Stimulated activated CD4-positive, alpha-beta T cell treated with anti-CD3 and anti-CD28 coated beads, Interleukin-4, amount 100 ng/mL, for 4 hours (primary cell): Measurements from ENCODE around the gene TAF13.

ENCODE experiments used
- DNase-seq, 2 experiments: peaks; one replicate each; pipeline ENCODE4 v3.0.0-alpha.2; 2020

The TAF13 gene, protein sequence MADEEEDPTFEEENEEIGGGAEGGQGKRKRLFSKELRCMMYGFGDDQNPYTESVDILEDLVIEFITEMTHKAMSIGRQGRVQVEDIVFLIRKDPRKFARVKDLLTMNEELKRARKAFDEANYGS

DNA sequence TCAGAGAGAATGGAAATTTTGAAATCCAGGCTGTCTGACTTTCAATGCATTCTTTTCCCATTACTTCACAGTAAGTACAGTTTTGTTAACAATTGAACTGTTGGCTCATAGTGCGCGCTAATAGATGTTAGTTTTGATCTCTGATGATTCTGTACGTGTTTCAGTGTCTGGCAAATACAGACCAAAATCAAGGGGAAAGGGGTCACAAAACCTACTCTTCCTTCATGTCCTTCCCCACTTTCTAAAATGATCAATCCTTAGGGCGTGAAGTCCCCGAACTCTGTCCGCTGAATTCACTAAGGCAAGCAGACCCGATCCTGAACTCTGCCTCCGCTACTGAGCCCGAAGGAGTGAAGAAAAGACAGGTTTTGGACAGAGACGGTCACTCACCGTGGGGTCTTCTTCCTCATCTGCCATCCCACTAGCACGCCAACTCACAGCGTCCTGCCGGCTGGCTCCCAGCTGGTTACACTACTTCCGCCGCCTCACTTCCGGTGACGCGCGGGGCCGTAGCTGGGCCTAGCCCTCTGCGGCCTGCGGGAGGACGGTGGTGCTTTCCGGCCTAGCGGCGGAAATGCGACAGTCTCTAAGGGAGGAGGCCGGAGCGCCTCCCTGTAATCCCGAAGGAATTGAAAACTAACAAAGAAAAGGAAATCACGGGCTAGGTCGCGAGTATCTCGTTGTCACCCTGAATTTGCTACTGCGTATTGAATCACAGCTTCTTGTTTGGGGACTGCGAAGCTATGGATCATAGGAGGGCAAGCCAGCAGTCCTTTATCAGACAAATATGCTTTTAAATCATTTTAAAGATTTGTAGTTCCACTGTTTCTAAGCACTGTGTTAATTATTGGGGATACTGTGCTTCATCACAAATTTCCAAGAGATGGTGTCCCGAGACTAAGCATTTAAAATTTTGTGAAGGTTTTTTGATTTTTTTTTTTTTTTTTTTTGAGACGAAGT, at the start of gene TAF13:
Gene TAF13 (minus strand): TSS at position 473 of the 960 bp plus-strand sequence. CDS start 56 bp downstream, at position 417.
- DNase-seq = peak; percentile 81 to 83

- no peak for DNase-seq
These were observed 44.6 kb upstream of the TAF13 start for GRCh38 chr1:109120356-109120755.

DNA sequence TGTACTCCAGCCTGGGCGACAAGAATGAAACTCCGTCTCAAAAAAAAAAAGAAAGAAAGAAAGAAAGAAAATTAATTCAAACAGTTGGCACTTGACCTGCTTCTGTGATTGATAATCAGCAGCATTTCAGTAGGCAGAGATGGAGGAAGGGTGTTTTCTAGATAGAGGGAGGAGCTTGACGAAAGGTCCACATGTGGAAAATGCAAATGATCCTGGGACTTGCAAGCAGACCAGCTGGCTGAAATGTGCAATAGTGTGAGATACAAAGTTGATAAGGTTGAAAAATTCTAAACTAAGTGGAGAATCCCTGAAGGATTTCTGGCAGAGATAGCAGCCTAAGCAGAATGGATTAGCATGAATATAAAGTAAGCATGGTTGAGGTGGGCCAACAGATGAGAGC, 42.3 kb upstream of the TAF13 start:
- no peak for DNase-seq

GRCh38 chr1:109116286-109116685, 40.5 kb upstream of the TAF13 start:
- DNase-seq = no peak

DNA sequence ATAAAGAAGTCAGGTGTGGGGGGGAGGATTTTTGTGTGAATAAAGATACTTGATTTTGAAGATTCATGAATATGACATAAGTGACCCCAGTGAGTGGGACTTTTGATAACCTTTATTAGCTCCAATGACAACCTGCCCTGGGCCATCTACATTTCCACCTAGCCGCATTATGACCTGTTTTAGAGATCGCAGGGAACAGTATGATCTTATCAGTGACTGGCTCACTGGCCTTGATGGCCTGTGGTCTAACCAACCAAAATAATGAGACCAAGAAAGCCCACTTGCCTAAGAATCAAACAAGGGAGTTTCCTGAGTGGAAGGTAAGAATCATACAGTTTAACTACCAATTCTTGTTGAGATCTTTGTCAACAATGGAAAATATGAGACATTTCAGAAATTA, 39.9 kb upstream of the TAF13 start:
- DNase-seq = no peak

GRCh38 chr1:109114342-109114674, 38.5 kb upstream of the TAF13 start:
- DNase-seq = no peak

DNA sequence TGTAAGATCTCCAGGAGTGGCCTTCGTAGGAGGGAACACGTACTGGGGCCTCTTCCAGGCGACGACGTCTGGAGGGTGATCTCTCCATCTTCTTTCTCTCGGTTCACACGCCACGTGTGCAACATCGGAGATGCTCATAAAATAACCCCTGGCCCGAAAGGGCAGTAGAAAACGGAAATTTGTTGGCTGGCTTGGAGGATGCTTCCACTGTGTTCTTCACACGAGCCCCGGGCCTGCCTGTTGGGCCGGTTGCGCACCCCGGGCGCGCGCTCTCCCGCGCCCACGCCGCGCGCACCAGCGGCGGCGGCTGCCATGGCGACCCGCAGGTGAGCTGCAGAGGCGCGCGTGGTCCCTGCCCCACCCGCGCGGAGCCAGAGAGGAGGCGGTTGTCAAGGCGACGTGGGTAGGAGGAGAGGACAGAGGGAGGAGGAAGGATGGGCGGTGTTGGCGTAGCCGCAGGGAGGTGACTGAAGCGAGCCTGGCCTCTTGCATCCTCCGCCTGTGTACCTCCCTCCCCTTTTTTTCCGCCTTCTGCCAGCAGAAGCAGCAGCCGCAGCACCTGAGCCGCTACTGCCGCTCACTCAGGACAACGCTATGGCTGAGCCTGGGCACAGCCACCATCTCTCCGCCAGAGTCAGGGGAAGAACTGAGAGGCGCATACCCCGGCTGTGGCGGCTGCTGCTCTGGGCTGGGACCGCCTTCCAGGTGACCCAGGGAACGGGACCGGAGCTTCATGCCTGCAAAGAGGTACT, 38.0 kb upstream of the TAF13 start, which contains the start of gene ELAPOR1:
Gene ELAPOR1 (plus strand): TSS at position 526 of the 752 bp plus-strand sequence. CDS start 69 bp downstream, at position 595.
- peak; percentile 75 to 98 for DNase-seq

- peak; percentile 83 to 86 for DNase-seq
These were observed 37.0 kb upstream of the TAF13 start for GRCh38 chr1:109112652-109113285.

GRCh38 chr1:109112056-109112651, 36.4 kb upstream of the TAF13 start:
- no peak for DNase-seq

- no peak for DNase-seq
These were observed 35.7 kb upstream of the TAF13 start for GRCh38 chr1:109111386-109112055.

DNA sequence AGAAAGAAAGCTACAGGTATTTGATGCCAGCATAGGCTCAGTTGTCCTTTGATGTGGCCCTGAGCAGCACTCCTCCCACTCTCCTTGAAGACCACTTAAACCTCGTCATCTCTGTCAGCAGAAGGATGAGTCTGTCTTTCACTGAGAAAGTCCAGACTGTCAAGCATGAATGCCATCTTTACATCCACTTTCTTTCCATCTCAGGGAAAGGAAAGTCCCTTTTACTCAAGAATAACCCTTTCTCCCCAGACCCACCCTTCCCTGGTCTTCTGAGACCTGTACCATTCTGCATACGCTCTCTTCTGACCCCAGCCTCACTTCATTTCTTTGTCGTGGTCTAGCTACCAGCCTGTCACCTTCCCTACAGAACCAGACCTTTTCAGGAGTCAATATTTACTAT, 34.1 kb upstream of the TAF13 start:
- DNase-seq = no peak

DNA sequence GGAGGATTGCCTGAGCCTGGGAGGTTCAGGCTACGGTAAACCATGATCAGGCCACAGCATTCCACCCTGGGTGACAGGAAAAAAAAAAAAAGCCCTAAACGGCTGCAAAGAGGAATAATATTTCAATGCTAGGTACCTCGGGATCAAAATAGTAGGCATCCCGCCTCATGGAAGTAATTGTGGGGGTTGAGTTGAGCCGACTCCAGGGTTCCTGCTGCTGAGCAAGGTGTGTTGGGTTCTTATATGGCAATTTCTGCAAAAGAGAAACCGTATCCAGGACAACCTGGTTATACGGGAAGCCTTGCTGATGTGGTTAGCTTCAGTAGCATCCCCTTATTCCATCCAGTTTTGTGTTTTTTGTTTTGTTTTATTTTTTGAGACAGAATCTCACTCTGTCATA, 32.0 kb upstream of the TAF13 start:
- no peak for DNase-seq

GRCh38 chr1:109105881-109106280, 30.1 kb upstream of the TAF13 start:
- no peak for DNase-seq

DNA sequence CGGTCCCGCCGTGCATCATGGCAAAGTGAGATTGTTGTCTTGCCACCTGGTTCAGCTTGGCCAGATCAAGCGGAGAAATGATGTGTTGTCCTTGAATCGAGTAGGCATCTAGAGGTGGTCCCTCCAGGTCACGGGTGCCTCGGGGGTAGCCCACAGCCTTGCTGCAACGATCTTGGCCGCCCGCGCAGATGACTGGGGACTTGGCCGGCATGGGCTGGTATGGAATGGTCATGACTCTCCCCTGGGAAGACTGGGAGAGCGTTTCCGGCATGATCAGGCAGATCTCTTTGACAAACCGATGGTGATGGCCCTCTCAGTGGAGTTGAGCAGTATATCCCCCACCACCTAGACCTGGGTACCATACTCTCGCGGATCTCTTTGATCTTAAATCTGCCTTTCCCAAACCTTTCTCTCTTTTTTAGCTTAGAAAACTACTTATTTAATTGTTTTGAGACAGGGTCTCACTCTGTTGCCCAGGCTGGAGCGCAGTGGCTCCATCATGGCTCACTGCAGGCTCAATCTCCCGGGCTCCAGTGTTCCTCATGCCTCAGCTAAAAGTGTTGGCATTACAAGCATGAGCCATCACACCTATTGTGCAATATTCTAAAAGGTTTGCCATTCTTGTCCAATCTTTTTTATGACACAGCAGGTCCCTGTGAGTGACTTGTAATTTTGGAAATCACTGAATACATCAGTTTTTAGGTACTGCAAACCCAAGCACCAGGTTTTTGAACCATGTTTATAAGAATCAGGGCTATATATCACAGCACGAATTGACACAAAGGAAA, 28.8 kb upstream of the TAF13 start:
- DNase-seq = no peak

DNA sequence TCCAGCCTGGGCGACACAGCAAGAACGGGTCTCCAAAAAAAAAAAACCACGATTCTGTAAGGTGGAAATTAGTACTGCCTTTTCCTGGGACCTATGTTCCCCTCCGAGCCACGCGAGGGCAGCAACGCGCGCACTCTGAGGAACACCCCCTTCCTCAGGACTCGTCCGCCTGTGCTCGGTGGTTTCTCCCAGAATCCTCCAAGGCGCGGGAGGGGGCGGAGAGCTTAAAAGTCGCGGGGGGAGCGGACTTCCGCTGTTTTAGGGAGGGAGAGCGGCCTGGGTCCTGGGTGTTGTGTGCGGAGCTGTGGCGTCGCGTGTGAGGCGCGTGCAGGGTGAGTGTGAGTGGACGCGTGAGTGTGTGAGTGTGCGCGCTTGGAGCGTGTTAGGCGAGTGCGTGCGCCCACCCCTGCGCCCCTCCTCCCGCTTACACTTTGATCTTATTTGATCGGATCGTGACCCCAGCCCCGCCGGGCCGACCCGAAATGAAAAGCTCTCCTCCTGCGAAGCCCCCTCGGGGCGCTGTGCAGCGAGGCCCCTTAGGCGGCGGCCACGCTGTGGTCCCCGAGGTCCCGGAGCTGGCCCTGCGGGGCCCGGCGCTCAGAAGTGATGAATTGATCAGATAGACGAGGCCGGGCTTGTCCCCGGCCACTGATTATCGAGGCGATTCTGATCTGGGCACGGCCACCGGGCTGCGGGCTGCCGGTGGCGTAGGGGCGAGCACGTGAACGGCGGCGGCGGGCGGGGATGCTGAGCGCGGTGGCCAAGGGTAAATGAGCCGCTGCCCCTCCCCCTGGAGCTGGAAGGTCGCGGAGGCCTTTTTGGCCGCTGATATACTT, 24.4 kb upstream of the TAF13 start:
- peak; percentile 95 to 97 for DNase-seq

DNA sequence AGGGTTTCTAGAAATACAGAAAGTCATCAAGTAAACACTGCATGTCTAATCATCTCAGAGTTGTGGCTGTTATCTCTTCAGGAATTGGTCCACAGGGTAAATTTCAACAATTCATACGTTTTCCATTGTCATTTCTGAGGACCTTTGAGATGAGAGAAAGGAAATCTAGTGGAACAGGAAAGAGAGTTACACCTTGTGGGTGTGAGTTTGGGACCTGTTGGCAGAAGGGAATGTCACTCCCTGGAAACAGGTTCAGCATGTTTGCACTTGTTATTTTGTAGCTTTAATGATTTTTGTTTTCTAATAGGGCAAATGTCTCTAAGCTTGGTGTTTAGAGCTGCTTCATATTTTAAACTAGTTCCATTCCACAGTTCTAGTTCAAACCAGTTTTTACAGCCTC, 20.3 kb upstream of the TAF13 start:
- DNase-seq = no peak

GRCh38 chr1:109095631-109096030, 19.8 kb upstream of the TAF13 start:
- DNase-seq = no peak

DNA sequence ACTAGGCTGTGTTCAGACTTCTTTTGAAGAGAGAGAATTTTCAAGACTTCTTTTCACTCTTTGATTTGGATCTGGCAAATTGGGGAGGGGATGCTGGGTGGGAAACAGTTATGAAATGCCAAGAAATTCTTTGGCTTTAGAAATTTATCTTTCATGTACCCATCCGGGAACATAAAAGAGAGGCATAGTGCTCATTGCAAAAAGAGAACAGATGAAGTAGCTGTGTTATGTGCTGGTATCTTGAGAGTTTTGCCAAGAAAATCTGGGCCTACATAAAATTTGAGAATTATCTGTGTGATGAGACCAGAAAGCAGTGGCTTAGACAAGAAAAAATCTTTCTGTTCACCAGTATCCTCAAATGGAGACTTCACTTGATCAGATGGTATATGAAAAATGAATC, 19.1 kb upstream of the TAF13 start:
- no peak for DNase-seq

DNA sequence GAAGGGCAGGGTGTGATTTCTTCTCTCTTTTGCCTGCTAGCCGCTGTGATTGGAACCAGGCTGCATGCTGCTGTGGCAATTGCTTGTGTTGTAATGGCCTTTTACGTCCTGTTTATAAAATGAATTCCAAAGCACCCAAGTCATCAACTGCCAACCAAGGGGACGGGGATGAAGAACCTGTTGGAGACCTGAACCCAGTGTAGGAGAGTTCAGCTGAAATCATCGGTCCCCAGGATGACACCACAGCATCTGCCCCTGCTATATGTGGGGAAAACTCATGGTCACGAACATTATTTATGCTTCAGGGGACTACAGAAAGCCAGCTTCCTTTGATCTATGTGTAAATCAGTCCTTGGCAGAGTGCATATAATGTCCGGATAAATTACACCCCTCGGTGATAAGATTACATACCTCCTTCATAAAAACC, 18.6 kb upstream of the TAF13 start:
- no peak for DNase-seq

GRCh38 chr1:109091839-109092193, 16.0 kb upstream of the TAF13 start:
- no peak for DNase-seq
